HEK293 (cell line): ENCODE results near the gene HYAL3.

Experiments used
- GLIS1 ChIP-seq: fragments of 450-650 bp; formaldehyde crosslinking; IDR thresholded peaks from 2 replicates; pipeline ENCODE4 v1.5.1; 2016; ENCODE audit warnings: missing biosample characterization, missing genetic modification characterization
- GLIS2 ChIP-seq: fragments of 450-650 bp; formaldehyde crosslinking; IDR thresholded peaks from 2 replicates; pipeline ENCODE4 v1.5.1; 2016; ENCODE audit warnings: missing biosample characterization, missing genetic modification characterization
- KLF10 ChIP-seq: fragments of 450-650 bp; IDR thresholded peaks from 2 replicates; pipeline ENCODE4 v1.5.1; 2018; ENCODE audit warnings: missing biosample characterization, mild to moderate bottlenecking, missing genetic modification characterization
- KLF16 ChIP-seq: fragments of 450-650 bp; formaldehyde crosslinking; IDR thresholded peaks from 2 replicates; pipeline ENCODE4 v1.5.1; 2017; ENCODE audit warnings: missing biosample characterization, missing genetic modification characterization
- SP3 ChIP-seq: fragments of 450-650 bp; formaldehyde crosslinking; IDR thresholded peaks from 2 replicates; pipeline ENCODE4 v1.5.1; 2016; ENCODE audit warnings: missing biosample characterization, missing genetic modification characterization
- SP7 ChIP-seq: fragments of 450-650 bp; formaldehyde crosslinking; IDR thresholded peaks from 2 replicates; pipeline ENCODE4 v1.5.1; 2016; ENCODE audit warnings: missing biosample characterization, missing genetic modification characterization
- YY2 ChIP-seq: fragments of 450-650 bp; formaldehyde crosslinking; IDR thresholded peaks from 2 replicates; pipeline ENCODE4 v1.5.1; 2016; ENCODE audit warnings: missing biosample characterization, missing genetic modification characterization
- ZEB2 ChIP-seq: fragments of 450-650 bp; formaldehyde crosslinking; IDR thresholded peaks from 2 replicates; pipeline ENCODE4 v1.5.1; 2016; ENCODE audit warnings: missing biosample characterization, missing genetic modification characterization
- ZFP37 ChIP-seq: fragments of 450-650 bp; formaldehyde crosslinking; IDR thresholded peaks from 2 replicates; pipeline ENCODE4 v1.5.1; 2016; ENCODE audit warnings: missing biosample characterization, missing genetic modification characterization
- ZFP69B ChIP-seq: fragments of 450-650 bp; formaldehyde crosslinking; IDR thresholded peaks from 2 replicates; pipeline ENCODE4 v1.5.1; 2016; ENCODE audit warnings: missing biosample characterization, missing genetic modification characterization
- ZIC2 ChIP-seq: fragments of 450-650 bp; formaldehyde crosslinking; IDR thresholded peaks from 2 replicates; pipeline ENCODE4 v1.5.1; 2016; ENCODE audit warnings: missing biosample characterization, missing genetic modification characterization
- ZNF155 ChIP-seq: fragments of 450-650 bp; formaldehyde crosslinking; IDR thresholded peaks from 2 replicates; pipeline ENCODE4 v1.5.1; 2016; ENCODE audit warnings: missing biosample characterization, missing genetic modification characterization
- ZNF2 ChIP-seq: fragments of 450-650 bp; formaldehyde crosslinking; IDR thresholded peaks from 2 replicates; pipeline ENCODE4 v1.5.1; 2016; ENCODE audit warnings: missing biosample characterization, missing genetic modification characterization
- ZNF266 ChIP-seq: fragments of 450-650 bp; formaldehyde crosslinking; IDR thresholded peaks from 2 replicates; pipeline ENCODE4 v1.5.1; 2016; ENCODE audit warnings: missing biosample characterization, missing genetic modification characterization, low read depth
- ZNF335 ChIP-seq: fragments of 450-650 bp; formaldehyde crosslinking; conservative IDR thresholded peaks from 2 replicates; pipeline ENCODE4 v1.5.1; 2016; ENCODE audit warnings: missing biosample characterization, missing genetic modification characterization
- ZNF501 ChIP-seq: fragments of 450-650 bp; formaldehyde crosslinking; IDR thresholded peaks from 2 replicates; pipeline ENCODE4 v1.5.1; 2016; ENCODE audit warnings: missing biosample characterization, missing genetic modification characterization
- ZNF510 ChIP-seq: fragments of 450-650 bp; formaldehyde crosslinking; IDR thresholded peaks from 2 replicates; pipeline ENCODE4 v1.5.1; 2018; ENCODE audit warnings: mild to moderate bottlenecking, missing genetic modification characterization, missing biosample characterization; ENCODE audit not compliant: insufficient replicate concordance
- ZNF521 ChIP-seq: fragments of 450-650 bp; formaldehyde crosslinking; IDR thresholded peaks from 2 replicates; pipeline ENCODE4 v1.5.1; 2017; ENCODE audit warnings: missing biosample characterization, mild to moderate bottlenecking, missing genetic modification characterization
- ZNF585B ChIP-seq: fragments of 450-650 bp; formaldehyde crosslinking; IDR thresholded peaks from 2 replicates; pipeline ENCODE4 v1.5.1; 2016; ENCODE audit warnings: missing biosample characterization, missing genetic modification characterization
- ZNF629 ChIP-seq: fragments of 450-650 bp; formaldehyde crosslinking; IDR thresholded peaks from 2 replicates; pipeline ENCODE4 v1.5.1; 2017; ENCODE audit warnings: missing biosample characterization, missing genetic modification characterization
- ZNF654 ChIP-seq: fragments of 450-650 bp; formaldehyde crosslinking; IDR thresholded peaks from 2 replicates; pipeline ENCODE4 v1.5.1; 2016; ENCODE audit warnings: low read depth, missing biosample characterization, missing genetic modification characterization
- ZNF660 ChIP-seq: fragments of 450-650 bp; IDR thresholded peaks from 2 replicates; pipeline ENCODE4 v1.5.1; 2018; ENCODE audit warnings: missing biosample characterization, mild to moderate bottlenecking, missing genetic modification characterization
- ZNF776 ChIP-seq: fragments of 450-650 bp; formaldehyde crosslinking; IDR thresholded peaks from 2 replicates; pipeline ENCODE4 v1.5.0; 2017; ENCODE audit warnings: missing biosample characterization, missing genetic modification characterization, borderline replicate concordance
- TF ChIP-seq, protein P1 (sequence below): fragments of 450-650 bp; formaldehyde crosslinking; IDR thresholded peaks from 2 replicates; pipeline ENCODE4 v1.5.1; 2017; ENCODE audit warnings: missing biosample characterization, missing genetic modification characterization
- TF ChIP-seq, protein P2 (sequence below): fragments of 450-650 bp; formaldehyde crosslinking; IDR thresholded peaks from 2 replicates; pipeline ENCODE4 v1.5.1; 2016; ENCODE audit warnings: missing biosample characterization, missing genetic modification characterization
- TF ChIP-seq, protein P3 (sequence below): fragments of 450-650 bp; formaldehyde crosslinking; IDR thresholded peaks from 2 replicates; pipeline ENCODE4 v1.5.1; 2016; ENCODE audit warnings: missing biosample characterization, missing genetic modification characterization
- TF ChIP-seq, protein P4 (sequence below): fragments of 450-650 bp; formaldehyde crosslinking; IDR thresholded peaks from 2 replicates; pipeline ENCODE4 v1.5.1; 2016; ENCODE audit warnings: missing biosample characterization, missing genetic modification characterization
- TF ChIP-seq, protein P5 (sequence below): fragments of 450-650 bp; formaldehyde crosslinking; IDR thresholded peaks from 2 replicates; pipeline ENCODE4 v1.5.1; 2016; ENCODE audit warnings: missing biosample characterization, missing genetic modification characterization
- TF ChIP-seq, protein P6 (sequence below): fragments of 450-650 bp; formaldehyde crosslinking; IDR thresholded peaks from 2 replicates; pipeline ENCODE4 v1.5.1; 2016; ENCODE audit warnings: missing biosample characterization, missing genetic modification characterization

HYAL3 gene

DNA sequence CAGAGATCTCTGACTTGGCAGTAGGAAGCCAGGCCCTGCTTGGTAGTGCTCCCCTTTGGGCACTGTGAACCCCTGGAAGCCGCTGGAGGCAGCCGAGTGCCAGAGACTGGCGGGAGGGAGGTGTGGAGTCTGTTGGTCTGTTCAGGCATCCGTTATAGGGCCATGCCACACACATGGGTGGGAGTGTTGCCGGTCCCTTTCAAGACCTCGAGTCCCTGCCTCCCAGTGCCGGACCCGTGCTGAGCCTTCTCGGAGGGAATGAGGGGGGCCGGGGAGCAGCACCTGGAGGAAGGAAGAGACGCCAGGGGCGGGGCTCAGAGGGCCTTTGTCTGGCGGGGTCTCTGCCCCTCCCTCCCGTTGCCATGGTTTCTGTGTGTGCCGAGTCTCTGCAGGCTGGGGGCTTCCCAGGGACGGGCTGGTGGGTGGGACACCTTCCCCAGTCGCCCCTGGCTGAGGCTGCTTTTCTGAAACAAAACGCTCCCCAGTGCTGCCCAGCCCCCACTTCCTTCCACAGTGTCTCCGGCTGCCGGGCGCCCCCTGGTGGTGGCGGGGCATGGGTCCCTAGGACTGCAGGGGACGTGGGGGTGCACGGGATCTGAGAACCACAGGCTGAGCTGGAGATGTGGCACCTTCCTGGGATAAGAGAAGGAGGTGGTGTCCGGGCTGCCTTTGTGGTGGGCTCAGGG is 53.2 kb downstream of the HYAL3 start (continued):
- 0 out of 2 replicates have a peak, but pooled peaks have one; percentile 53 for TF ChIP-seq ZFP37 (tag by site-specific recombination)
- TF ChIP-seq, protein P1, sequence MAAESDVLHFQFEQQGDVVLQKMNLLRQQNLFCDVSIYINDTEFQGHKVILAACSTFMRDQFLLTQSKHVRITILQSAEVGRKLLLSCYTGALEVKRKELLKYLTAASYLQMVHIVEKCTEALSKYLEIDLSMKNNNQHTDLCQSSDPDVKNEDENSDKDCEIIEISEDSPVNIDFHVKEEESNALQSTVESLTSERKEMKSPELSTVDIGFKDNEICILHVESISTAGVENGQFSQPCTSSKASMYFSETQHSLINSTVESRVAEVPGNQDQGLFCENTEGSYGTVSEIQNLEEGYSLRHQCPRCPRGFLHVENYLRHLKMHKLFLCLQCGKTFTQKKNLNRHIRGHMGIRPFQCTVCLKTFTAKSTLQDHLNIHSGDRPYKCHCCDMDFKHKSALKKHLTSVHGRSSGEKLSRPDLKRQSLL = no peak
- TF ChIP-seq GLIS2 = peak; percentile 59; the same call in 1 of the 2 replicates
- peak; percentile 33 for TF ChIP-seq GLIS1
- peak; percentile 66 for TF ChIP-seq ZNF501
- peak; percentile 61 for TF ChIP-seq ZNF335 (tag by site-specific recombination)
- no peak for TF ChIP-seq YY2 (tag by site-specific recombination)
- TF ChIP-seq, protein P2, sequence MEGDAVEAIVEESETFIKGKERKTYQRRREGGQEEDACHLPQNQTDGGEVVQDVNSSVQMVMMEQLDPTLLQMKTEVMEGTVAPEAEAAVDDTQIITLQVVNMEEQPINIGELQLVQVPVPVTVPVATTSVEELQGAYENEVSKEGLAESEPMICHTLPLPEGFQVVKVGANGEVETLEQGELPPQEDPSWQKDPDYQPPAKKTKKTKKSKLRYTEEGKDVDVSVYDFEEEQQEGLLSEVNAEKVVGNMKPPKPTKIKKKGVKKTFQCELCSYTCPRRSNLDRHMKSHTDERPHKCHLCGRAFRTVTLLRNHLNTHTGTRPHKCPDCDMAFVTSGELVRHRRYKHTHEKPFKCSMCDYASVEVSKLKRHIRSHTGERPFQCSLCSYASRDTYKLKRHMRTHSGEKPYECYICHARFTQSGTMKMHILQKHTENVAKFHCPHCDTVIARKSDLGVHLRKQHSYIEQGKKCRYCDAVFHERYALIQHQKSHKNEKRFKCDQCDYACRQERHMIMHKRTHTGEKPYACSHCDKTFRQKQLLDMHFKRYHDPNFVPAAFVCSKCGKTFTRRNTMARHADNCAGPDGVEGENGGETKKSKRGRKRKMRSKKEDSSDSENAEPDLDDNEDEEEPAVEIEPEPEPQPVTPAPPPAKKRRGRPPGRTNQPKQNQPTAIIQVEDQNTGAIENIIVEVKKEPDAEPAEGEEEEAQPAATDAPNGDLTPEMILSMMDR = peak; percentile 87
- TF ChIP-seq, protein P3, sequence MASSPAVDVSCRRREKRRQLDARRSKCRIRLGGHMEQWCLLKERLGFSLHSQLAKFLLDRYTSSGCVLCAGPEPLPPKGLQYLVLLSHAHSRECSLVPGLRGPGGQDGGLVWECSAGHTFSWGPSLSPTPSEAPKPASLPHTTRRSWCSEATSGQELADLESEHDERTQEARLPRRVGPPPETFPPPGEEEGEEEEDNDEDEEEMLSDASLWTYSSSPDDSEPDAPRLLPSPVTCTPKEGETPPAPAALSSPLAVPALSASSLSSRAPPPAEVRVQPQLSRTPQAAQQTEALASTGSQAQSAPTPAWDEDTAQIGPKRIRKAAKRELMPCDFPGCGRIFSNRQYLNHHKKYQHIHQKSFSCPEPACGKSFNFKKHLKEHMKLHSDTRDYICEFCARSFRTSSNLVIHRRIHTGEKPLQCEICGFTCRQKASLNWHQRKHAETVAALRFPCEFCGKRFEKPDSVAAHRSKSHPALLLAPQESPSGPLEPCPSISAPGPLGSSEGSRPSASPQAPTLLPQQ (tag by site-specific recombination) = peak; percentile 38; the same call in 1 of the 2 replicates
- peak; percentile 56; the same call in 1 of the 2 replicates for TF ChIP-seq ZNF2
- no peak for TF ChIP-seq ZNF510 (tag by site-specific recombination)
- TF ChIP-seq ZNF629 (tag by site-specific recombination) = 0 out of 2 replicates have a peak, but pooled peaks have one; percentile 48
- peak; percentile 58 for TF ChIP-seq ZNF654
- TF ChIP-seq ZNF521 = no peak
- TF ChIP-seq, protein P4, sequence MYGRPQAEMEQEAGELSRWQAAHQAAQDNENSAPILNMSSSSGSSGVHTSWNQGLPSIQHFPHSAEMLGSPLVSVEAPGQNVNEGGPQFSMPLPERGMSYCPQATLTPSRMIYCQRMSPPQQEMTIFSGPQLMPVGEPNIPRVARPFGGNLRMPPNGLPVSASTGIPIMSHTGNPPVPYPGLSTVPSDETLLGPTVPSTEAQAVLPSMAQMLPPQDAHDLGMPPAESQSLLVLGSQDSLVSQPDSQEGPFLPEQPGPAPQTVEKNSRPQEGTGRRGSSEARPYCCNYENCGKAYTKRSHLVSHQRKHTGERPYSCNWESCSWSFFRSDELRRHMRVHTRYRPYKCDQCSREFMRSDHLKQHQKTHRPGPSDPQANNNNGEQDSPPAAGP = 0 out of 2 replicates have a peak, but pooled peaks have one; percentile 58
- TF ChIP-seq KLF16 (tag by site-specific recombination) = peak; percentile 57; the same call in 1 of the 2 replicates
- TF ChIP-seq ZNF585B = no peak
- 0 out of 2 replicates have a peak, but pooled peaks have one; percentile 15 for TF ChIP-seq ZFP69B (tag by site-specific recombination)
- TF ChIP-seq, protein P5, sequence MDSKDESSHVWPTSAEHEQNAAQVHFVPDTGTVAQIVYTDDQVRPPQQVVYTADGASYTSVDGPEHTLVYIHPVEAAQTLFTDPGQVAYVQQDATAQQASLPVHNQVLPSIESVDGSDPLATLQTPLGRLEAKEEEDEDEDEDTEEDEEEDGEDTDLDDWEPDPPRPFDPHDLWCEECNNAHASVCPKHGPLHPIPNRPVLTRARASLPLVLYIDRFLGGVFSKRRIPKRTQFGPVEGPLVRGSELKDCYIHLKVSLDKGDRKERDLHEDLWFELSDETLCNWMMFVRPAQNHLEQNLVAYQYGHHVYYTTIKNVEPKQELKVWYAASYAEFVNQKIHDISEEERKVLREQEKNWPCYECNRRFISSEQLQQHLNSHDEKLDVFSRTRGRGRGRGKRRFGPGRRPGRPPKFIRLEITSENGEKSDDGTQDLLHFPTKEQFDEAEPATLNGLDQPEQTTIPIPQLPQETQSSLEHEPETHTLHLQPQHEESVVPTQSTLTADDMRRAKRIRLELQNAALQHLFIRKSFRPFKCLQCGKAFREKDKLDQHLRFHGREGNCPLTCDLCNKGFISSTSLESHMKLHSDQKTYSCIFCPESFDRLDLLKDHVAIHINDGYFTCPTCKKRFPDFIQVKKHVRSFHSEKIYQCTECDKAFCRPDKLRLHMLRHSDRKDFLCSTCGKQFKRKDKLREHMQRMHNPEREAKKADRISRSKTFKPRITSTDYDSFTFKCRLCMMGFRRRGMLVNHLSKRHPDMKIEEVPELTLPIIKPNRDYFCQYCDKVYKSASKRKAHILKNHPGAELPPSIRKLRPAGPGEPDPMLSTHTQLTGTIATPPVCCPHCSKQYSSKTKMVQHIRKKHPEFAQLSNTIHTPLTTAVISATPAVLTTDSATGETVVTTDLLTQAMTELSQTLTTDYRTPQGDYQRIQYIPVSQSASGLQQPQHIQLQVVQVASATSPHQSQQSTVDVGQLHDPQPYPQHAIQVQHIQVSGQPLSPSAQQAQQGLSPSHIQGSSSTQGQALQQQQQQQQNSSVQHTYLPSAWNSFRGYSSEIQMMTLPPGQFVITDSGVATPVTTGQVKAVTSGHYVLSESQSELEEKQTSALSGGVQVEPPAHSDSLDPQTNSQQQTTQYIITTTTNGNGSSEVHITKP (tag by site-specific recombination) = peak; percentile 89
- TF ChIP-seq ZNF660 (tag by site-specific recombination) = peak; percentile 57; the same call in 1 of the 2 replicates
- 0 out of 2 replicates have a peak, but pooled peaks have one; percentile 39 for TF ChIP-seq ZEB2
- TF ChIP-seq ZNF266 (tag by site-specific recombination) = no peak
- TF ChIP-seq KLF10 = peak; percentile 58; the same call in 1 of the 2 replicates
- peak; percentile 66 for TF ChIP-seq SP7
- no peak for TF ChIP-seq ZNF155 (tag by site-specific recombination)
- TF ChIP-seq, protein P6, sequence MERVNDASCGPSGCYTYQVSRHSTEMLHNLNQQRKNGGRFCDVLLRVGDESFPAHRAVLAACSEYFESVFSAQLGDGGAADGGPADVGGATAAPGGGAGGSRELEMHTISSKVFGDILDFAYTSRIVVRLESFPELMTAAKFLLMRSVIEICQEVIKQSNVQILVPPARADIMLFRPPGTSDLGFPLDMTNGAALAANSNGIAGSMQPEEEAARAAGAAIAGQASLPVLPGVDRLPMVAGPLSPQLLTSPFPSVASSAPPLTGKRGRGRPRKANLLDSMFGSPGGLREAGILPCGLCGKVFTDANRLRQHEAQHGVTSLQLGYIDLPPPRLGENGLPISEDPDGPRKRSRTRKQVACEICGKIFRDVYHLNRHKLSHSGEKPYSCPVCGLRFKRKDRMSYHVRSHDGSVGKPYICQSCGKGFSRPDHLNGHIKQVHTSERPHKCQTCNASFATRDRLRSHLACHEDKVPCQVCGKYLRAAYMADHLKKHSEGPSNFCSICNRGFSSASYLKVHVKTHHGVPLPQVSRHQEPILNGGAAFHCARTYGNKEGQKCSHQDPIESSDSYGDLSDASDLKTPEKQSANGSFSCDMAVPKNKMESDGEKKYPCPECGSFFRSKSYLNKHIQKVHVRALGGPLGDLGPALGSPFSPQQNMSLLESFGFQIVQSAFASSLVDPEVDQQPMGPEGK (tag by site-specific recombination) = peak; percentile 91
- TF ChIP-seq ZNF776 = no peak
- no peak for TF ChIP-seq ZIC2 (tag by site-specific recombination)
- TF ChIP-seq SP3 (tag by site-specific recombination) = peak; percentile 31; the same call in 1 of the 2 replicates
